Measurements from ENCODE around the gene CD274. TPM values are rescaled to one million over a fixed set of nuclear protein-coding genes. Genes with fewer than 3 reads are reported as not detected.
A peak's percentile ranks its signal among the peaks of the same experiment; 100 is the strongest.

CD274 gene
- total and polyA plus RNA-seq, 11 donors = 3.5 to 54.4 (median 15.7) TPM

DNA sequence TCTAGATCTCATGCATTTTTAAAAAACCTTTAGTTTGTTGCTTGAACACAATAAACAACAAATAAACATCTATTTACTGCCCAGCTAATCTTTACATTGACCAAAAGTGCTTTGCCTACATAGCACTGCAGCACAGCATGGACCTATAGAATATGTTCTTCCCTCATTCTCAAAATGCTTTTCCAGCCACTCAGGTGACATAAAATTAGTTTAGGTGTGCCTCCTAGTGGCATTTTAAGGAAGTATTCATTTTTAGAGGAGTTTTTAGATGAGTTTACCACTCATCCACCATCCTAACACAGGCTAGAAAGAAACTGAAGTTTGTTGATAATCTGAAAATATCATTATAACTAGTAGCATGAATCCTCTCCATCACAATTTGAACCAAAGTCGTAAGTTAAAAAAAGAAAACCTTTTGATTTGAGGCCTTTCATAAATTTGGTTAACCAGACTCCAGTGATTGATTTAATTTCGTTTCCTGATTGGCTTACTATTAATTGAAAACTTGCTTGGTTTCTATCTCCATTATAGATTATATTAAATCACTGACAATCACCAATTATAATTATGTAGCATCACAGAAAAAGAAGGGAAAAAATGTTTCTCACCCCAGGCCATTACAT lies 25.2 kb upstream of the CD274 start:
- H3K27ac ChIP-seq = no peak overlapping the region
- no peak for ATAC-seq
- 71 to 96% (median 84%) methylated on average over 2 of the region's 2 CpGs for WGBS, 4 donors
- H3K4me1 ChIP-seq = no peaks in the 10 kb centered on the region
- intact Hi-C loops (cut with DNase I) = loop anchor here in 2 of 10 donors (5.0 to 10.0 kb wide), 2 partner anchors 233 to 660 kb away; no protein-coding TSS in a partner anchor
- no peak overlapping the region for H3K4me3 ChIP-seq
- H3K36me3 ChIP-seq = peaks cover 0 to 16% (median 8%) of the 10 kb centered on the region in 9 donors
- DNase-seq = no peak
- H3K27me3 ChIP-seq = no peaks in the 10 kb centered on the region
- H3K9me3 ChIP-seq = no peaks in the 10 kb centered on the region
- TF ChIP-seq, protein P1, sequence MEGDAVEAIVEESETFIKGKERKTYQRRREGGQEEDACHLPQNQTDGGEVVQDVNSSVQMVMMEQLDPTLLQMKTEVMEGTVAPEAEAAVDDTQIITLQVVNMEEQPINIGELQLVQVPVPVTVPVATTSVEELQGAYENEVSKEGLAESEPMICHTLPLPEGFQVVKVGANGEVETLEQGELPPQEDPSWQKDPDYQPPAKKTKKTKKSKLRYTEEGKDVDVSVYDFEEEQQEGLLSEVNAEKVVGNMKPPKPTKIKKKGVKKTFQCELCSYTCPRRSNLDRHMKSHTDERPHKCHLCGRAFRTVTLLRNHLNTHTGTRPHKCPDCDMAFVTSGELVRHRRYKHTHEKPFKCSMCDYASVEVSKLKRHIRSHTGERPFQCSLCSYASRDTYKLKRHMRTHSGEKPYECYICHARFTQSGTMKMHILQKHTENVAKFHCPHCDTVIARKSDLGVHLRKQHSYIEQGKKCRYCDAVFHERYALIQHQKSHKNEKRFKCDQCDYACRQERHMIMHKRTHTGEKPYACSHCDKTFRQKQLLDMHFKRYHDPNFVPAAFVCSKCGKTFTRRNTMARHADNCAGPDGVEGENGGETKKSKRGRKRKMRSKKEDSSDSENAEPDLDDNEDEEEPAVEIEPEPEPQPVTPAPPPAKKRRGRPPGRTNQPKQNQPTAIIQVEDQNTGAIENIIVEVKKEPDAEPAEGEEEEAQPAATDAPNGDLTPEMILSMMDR (IDR thresholded peaks at IDR 0.05) = peak; percentile 18 to 49 (median 36)
- TF ChIP-seq POLR2A (IDR thresholded peaks at IDR 0.05) = no peak

DNA sequence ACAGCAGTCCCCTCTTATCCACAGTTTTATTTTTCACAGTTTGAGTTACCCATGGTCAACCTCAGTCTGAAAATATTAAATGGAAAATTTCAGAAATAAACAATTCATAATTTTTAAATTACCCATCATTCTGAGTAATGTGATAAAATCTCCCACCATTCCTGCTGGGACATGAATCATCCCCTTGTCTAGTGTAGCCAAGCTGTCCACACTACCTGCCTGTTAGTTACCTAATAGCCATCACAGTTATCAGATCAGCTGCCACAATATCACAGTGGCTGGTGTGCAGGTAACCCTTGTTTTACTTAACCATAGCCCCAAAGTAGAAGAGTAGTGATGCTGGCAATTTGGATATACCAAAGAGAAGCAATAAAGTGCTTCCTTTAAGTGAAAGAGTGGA lies 23.3 kb upstream of the CD274 start:
- TF ChIP-seq, protein P1 (IDR thresholded peaks at IDR 0.05) = no peak
- no peak for TF ChIP-seq POLR2A (IDR thresholded peaks at IDR 0.05)
- no peaks in the 10 kb centered on the region for H3K27me3 ChIP-seq
- H3K9me3 ChIP-seq = no peaks in the 10 kb centered on the region
- H3K27ac ChIP-seq = no peak overlapping the region
- no peak overlapping the region for H3K4me3 ChIP-seq
- no peaks in the 10 kb centered on the region for H3K4me1 ChIP-seq
- intact Hi-C loops (cut with DNase I) = loop anchor here in 2 of 10 donors (5.0 to 10.0 kb wide), 2 partner anchors 235 to 662 kb away; no protein-coding TSS in a partner anchor
- ATAC-seq = no peak
- DNase-seq = no peak
- peaks cover 0 to 33% (median 14%) of the 10 kb centered on the region in 9 donors for H3K36me3 ChIP-seq

DNA sequence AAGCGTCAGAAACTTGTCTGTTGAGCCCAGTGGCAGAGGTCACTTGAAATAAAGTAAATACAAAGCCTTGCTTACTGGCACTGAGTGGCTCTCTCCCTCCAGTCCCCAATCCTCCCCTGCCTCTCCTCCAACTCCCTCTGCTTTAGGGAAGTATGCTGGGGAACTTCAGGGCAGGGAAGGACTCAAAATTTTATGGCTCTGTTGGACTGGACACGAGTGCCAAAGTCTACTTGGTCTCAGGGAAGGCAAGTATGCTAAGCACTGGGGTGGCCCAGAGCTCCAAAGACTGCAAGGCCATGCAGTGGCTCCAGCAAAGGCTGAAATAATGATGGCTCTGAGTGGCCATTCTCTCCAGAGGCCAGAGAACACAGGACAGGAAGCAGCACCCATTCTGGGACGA lies 22.2 kb upstream of the CD274 start:
- intact Hi-C loops (cut with DNase I) = loop anchor here in 2 of 10 donors (5.0 to 10.0 kb wide), 2 partner anchors 236 to 663 kb away; no protein-coding TSS in a partner anchor

More for the DNA sequence above, 22.2 kb upstream of the CD274 start:
- peaks cover 0 to 33% (median 14%) of the 10 kb centered on the region in 9 donors for H3K36me3 ChIP-seq
- H3K4me3 ChIP-seq = no peak overlapping the region
- no peak overlapping the region for H3K27ac ChIP-seq
- TF ChIP-seq, protein P1 (IDR thresholded peaks at IDR 0.05) = no peak
- no peak for TF ChIP-seq POLR2A (IDR thresholded peaks at IDR 0.05)
- H3K27me3 ChIP-seq = no peaks in the 10 kb centered on the region
- ATAC-seq (no peak), DNase-seq (no peak)
- no peaks in the 10 kb centered on the region for H3K4me1 ChIP-seq
- no peaks in the 10 kb centered on the region for H3K9me3 ChIP-seq
- WGBS, 4 donors = 78 to 85% (median 82%) methylated on average over 3 of the region's 3 CpGs

All from heart left ventricle (tissue), 16 donors.